Measurements from ENCODE around the gene DGKH. TPM values are rescaled to one million over a fixed set of nuclear protein-coding genes. Genes with fewer than 3 reads are reported as not detected.
A peak's percentile ranks its signal among the peaks of the same experiment; 100 is the strongest.

The DGKH gene
- total and polyA plus RNA-seq, 2 donors (not counting 1 experiment from before 2014, with no cell fraction given) = 6.1 to 7.9 TPM

- H3K4me2 ChIP-seq (ENCODE audit: extremely low read depth, insufficient read depth, low read length) = peak overlapping the region; percentile 95
- peak overlapping the region; percentile 74 to 85 (median 81) for H3K4me3 ChIP-seq (replicated peaks in 1 of 4; ENCODE audit: control extremely low read depth in 1 of 4, insufficient read depth in 1 of 4, low read depth in 3 of 4, low read length in 4 of 4)
- H2AFZ ChIP-seq (ENCODE audit: low read length) = peak overlapping the region; percentile 82
- H4K20me1 ChIP-seq (ENCODE audit: control insufficient read depth, extremely low read depth, insufficient read depth, low read length) = no peaks in the 10 kb centered on the region
- DNase-seq (ENCODE audit: low read depth in 2 of 2) = peak; percentile 59 to 71
- H3K27me3 ChIP-seq (ENCODE audit: control insufficient read depth, insufficient read depth, low read length) = no peaks in the 10 kb centered on the region
- peak overlapping the region; percentile 75 for H3K9ac ChIP-seq (ENCODE audit: insufficient read depth, low read length)
- peaks cover 3% of the 10 kb centered on the region for H3K4me1 ChIP-seq (ENCODE audit: control insufficient read depth, extremely low read depth, insufficient read depth, low read length)
- peaks cover 24% of the 10 kb centered on the region for H3K79me2 ChIP-seq (ENCODE audit: control insufficient read depth, insufficient read depth, low read length)
- no peaks in the 10 kb centered on the region for H3K9me3 ChIP-seq (ENCODE audit: control insufficient read depth, insufficient read depth, low read depth, low read length)
- peak; percentile 56 to 84 for TF ChIP-seq CTCF (conservative IDR thresholded peaks at IDR 0.05 in 1 of 2, IDR thresholded peaks at IDR 0.05 in 1 of 2; ENCODE audit: low read depth in 1 of 2, low read length in 2 of 2)
- TF ChIP-seq EZH2 (IDR thresholded peaks at IDR 0.05; ENCODE audit: low read length, missing control alignments) = no peak
- no peaks in the 10 kb centered on the region for H3K36me3 ChIP-seq (ENCODE audit: control insufficient read depth, insufficient read depth, low read length)
- H3K27ac ChIP-seq (ENCODE audit: insufficient read depth, low read length) = peak overlapping the region; percentile 70
Measured at GRCh38 chr13:42041684-42042035, 6.8 kb upstream of the DGKH start.

GRCh38 chr13:42043676-42044075 lies 4.8 kb upstream of the DGKH start:
- no peak for TF ChIP-seq EZH2 (IDR thresholded peaks at IDR 0.05; ENCODE audit: low read length, missing control alignments)
- TF ChIP-seq CTCF (conservative IDR thresholded peaks at IDR 0.05 in 1 of 2, IDR thresholded peaks at IDR 0.05 in 1 of 2; ENCODE audit: low read depth in 1 of 2, low read length in 2 of 2) = no peak
- Histone ChIP-seq H3K27ac (ENCODE audit: insufficient read depth, low read length) (no peak overlapping the region), H3K27me3 (ENCODE audit: control insufficient read depth, insufficient read depth, low read length) (no peaks in the 10 kb centered on the region), H3K9ac (ENCODE audit: insufficient read depth, low read length) (no peak overlapping the region), H3K36me3 (ENCODE audit: control insufficient read depth, insufficient read depth, low read length) (no peaks in the 10 kb centered on the region), H3K9me3 (ENCODE audit: control insufficient read depth, insufficient read depth, low read depth, low read length) (no peaks in the 10 kb centered on the region), H3K4me2 (ENCODE audit: extremely low read depth, insufficient read depth, low read length) (no peak overlapping the region), H3K4me1 (ENCODE audit: control insufficient read depth, extremely low read depth, insufficient read depth, low read length) (peaks cover 6% of the 10 kb centered on the region), H3K79me2 (ENCODE audit: control insufficient read depth, insufficient read depth, low read length) (peaks cover 28% of the 10 kb centered on the region), H4K20me1 (ENCODE audit: control insufficient read depth, extremely low read depth, insufficient read depth, low read length) (no peaks in the 10 kb centered on the region), H2AFZ (ENCODE audit: low read length) (no peak overlapping the region), H3K4me3 (replicated peaks in 1 of 4; ENCODE audit: control extremely low read depth in 1 of 4, insufficient read depth in 1 of 4, low read depth in 3 of 4, low read length in 4 of 4) (no peak overlapping the region)
- no peak for DNase-seq (ENCODE audit: low read depth in 2 of 2)

GRCh38 chr13:42046448-42046847 lies 2.0 kb upstream of the DGKH start:
- Histone ChIP-seq H3K9me3 (ENCODE audit: control insufficient read depth, insufficient read depth, low read depth, low read length) (no peaks in the 10 kb centered on the region), H4K20me1 (ENCODE audit: control insufficient read depth, extremely low read depth, insufficient read depth, low read length) (no peaks in the 10 kb centered on the region), H3K9ac (ENCODE audit: insufficient read depth, low read length) (no peak overlapping the region), H3K36me3 (ENCODE audit: control insufficient read depth, insufficient read depth, low read length) (no peaks in the 10 kb centered on the region), H3K4me1 (ENCODE audit: control insufficient read depth, extremely low read depth, insufficient read depth, low read length) (peaks cover 4% of the 10 kb centered on the region), H3K27me3 (ENCODE audit: control insufficient read depth, insufficient read depth, low read length) (no peaks in the 10 kb centered on the region), H3K4me2 (ENCODE audit: extremely low read depth, insufficient read depth, low read length) (peak overlapping the region; percentile 32), H2AFZ (ENCODE audit: low read length) (no peak overlapping the region), H3K4me3 (replicated peaks in 1 of 4; ENCODE audit: control extremely low read depth in 1 of 4, insufficient read depth in 1 of 4, low read depth in 3 of 4, low read length in 4 of 4) (peak overlapping the region in 1 of 4 experiments; percentile 81), H3K79me2 (ENCODE audit: control insufficient read depth, insufficient read depth, low read length) (peaks cover 33% of the 10 kb centered on the region), H3K27ac (ENCODE audit: insufficient read depth, low read length) (no peak overlapping the region)
- TF ChIP-seq EZH2 (IDR thresholded peaks at IDR 0.05; ENCODE audit: low read length, missing control alignments) (no peak), CTCF (conservative IDR thresholded peaks at IDR 0.05 in 1 of 2, IDR thresholded peaks at IDR 0.05 in 1 of 2; ENCODE audit: low read depth in 1 of 2, low read length in 2 of 2) (no peak)
- no peak for DNase-seq (ENCODE audit: low read depth in 2 of 2)

Data from fibroblast of lung (primary cell).